Measurements from ENCODE around the gene LCNL1. TPM values are rescaled to one million over a fixed set of nuclear protein-coding genes. Genes with fewer than 3 reads are reported as not detected.

LCNL1 gene
- total and polyA plus RNA-seq, 9 donors: 0.12 to 1.3 (median 0.42) TPM

- peak overlapping the region; percentile 62 for H3K27ac ChIP-seq (ENCODE audit: low read length)
- peak overlapping the region; percentile 78 for H3K4me3 ChIP-seq (ENCODE audit: low read length)
- no peak for DNase-seq
- peaks cover 11% of the 10 kb centered on the region for H3K36me3 ChIP-seq (ENCODE audit: control insufficient read depth, insufficient read depth, low read length)
- peaks cover 55% of the 10 kb centered on the region for H3K27me3 ChIP-seq (ENCODE audit: control insufficient read depth, insufficient read depth, low read length)
- no peaks in the 10 kb centered on the region for H3K9me3 ChIP-seq (replicated peaks; ENCODE audit: control insufficient read depth, low read depth, low read length)
- H3K4me1 ChIP-seq (ENCODE audit: control insufficient read depth, insufficient read depth, low read length): peaks cover 34% of the 10 kb centered on the region
- WGBS (ENCODE audit: insufficient coverage): 40% methylated on average over 11 of the region's 18 CpGs
These were observed 10.1 kb downstream of the LCNL1 start for GRCh38 chr9:136992819-136993369.

GRCh38 chr9:136994180-136994887 lies 11.5 kb downstream of the LCNL1 start:
- Histone ChIP-seq H3K4me3 (ENCODE audit: low read length) (no peak overlapping the region), H3K27ac (ENCODE audit: low read length) (no peak overlapping the region), H3K4me1 (ENCODE audit: control insufficient read depth, insufficient read depth, low read length) (peaks cover 34% of the 10 kb centered on the region), H3K36me3 (ENCODE audit: control insufficient read depth, insufficient read depth, low read length) (peaks cover 11% of the 10 kb centered on the region), H3K27me3 (ENCODE audit: control insufficient read depth, insufficient read depth, low read length) (peaks cover 53% of the 10 kb centered on the region), H3K9me3 (replicated peaks; ENCODE audit: control insufficient read depth, low read depth, low read length) (no peaks in the 10 kb centered on the region)
- 48% methylated on average over 53 of the region's 54 CpGs for WGBS (ENCODE audit: insufficient coverage)
- DNase-seq: no peak

GRCh38 chr9:136994888-136995230 lies 12.1 kb downstream of the LCNL1 start:
- WGBS (ENCODE audit: insufficient coverage): 9% methylated on average over 34 of the region's 40 CpGs
- Histone ChIP-seq H3K36me3 (ENCODE audit: control insufficient read depth, insufficient read depth, low read length) (peaks cover 11% of the 10 kb centered on the region), H3K27me3 (ENCODE audit: control insufficient read depth, insufficient read depth, low read length) (peaks cover 53% of the 10 kb centered on the region), H3K27ac (ENCODE audit: low read length) (no peak overlapping the region), H3K4me3 (ENCODE audit: low read length) (no peak overlapping the region), H3K9me3 (replicated peaks; ENCODE audit: control insufficient read depth, low read depth, low read length) (no peaks in the 10 kb centered on the region), H3K4me1 (ENCODE audit: control insufficient read depth, insufficient read depth, low read length) (peaks cover 34% of the 10 kb centered on the region)
- no peak for DNase-seq

- Histone ChIP-seq H3K9me3 (replicated peaks; ENCODE audit: control insufficient read depth, low read depth, low read length) (no peaks in the 10 kb centered on the region), H3K27me3 (ENCODE audit: control insufficient read depth, insufficient read depth, low read length) (peaks cover 52% of the 10 kb centered on the region), H3K4me3 (ENCODE audit: low read length) (no peak overlapping the region), H3K27ac (ENCODE audit: low read length) (no peak overlapping the region), H3K36me3 (ENCODE audit: control insufficient read depth, insufficient read depth, low read length) (peaks cover 11% of the 10 kb centered on the region), H3K4me1 (ENCODE audit: control insufficient read depth, insufficient read depth, low read length) (peaks cover 34% of the 10 kb centered on the region)
- no peak for DNase-seq
- 17% methylated on average over 21 of the region's 30 CpGs for WGBS (ENCODE audit: insufficient coverage)
These were observed 12.6 kb downstream of the LCNL1 start for GRCh38 chr9:136995362-136995761.

GRCh38 chr9:136995772-136996311 lies 13.0 kb downstream of the LCNL1 start:
- Histone ChIP-seq H3K27ac (ENCODE audit: low read length) (no peak overlapping the region), H3K4me3 (ENCODE audit: low read length) (no peak overlapping the region), H3K9me3 (replicated peaks; ENCODE audit: control insufficient read depth, low read depth, low read length) (no peaks in the 10 kb centered on the region), H3K4me1 (ENCODE audit: control insufficient read depth, insufficient read depth, low read length) (peaks cover 34% of the 10 kb centered on the region), H3K36me3 (ENCODE audit: control insufficient read depth, insufficient read depth, low read length) (peaks cover 11% of the 10 kb centered on the region), H3K27me3 (ENCODE audit: control insufficient read depth, insufficient read depth, low read length) (peaks cover 49% of the 10 kb centered on the region)
- peak; percentile 45 for DNase-seq
- 31% methylated on average over 10 of the region's 12 CpGs for WGBS (ENCODE audit: insufficient coverage)

- 10% methylated on average over 27 of the region's 35 CpGs for WGBS (ENCODE audit: insufficient coverage)
- Histone ChIP-seq H3K27me3 (ENCODE audit: control insufficient read depth, insufficient read depth, low read length) (peaks cover 47% of the 10 kb centered on the region), H3K4me1 (ENCODE audit: control insufficient read depth, insufficient read depth, low read length) (peaks cover 34% of the 10 kb centered on the region), H3K4me3 (ENCODE audit: low read length) (no peak within 1 kb of the TSS), H3K9me3 (replicated peaks; ENCODE audit: control insufficient read depth, low read depth, low read length) (no peaks in the 10 kb centered on the region), H3K36me3 (ENCODE audit: control insufficient read depth, insufficient read depth, low read length) (peaks cover 11% of the 10 kb centered on the region), H3K27ac (ENCODE audit: low read length) (no peak within 1 kb of the TSS)
- DNase-seq: no peak
These were observed 13.8 kb downstream of the LCNL1 start, which contains the start of gene CLIC3 for GRCh38 chr9:136996361-136997292. Gene CLIC3 (minus strand): TSS chr9:136996568. CDS start chr9:136996543, 25 bp downstream.

- no peaks in the 10 kb centered on the region for H3K9me3 ChIP-seq (replicated peaks; ENCODE audit: control insufficient read depth, low read depth, low read length)
- 70% methylated on average over 10 of the region's 10 CpGs for WGBS (ENCODE audit: insufficient coverage)
- H3K27ac ChIP-seq (ENCODE audit: low read length): no peak overlapping the region
- peaks cover 47% of the 10 kb centered on the region for H3K27me3 ChIP-seq (ENCODE audit: control insufficient read depth, insufficient read depth, low read length)
- no peak overlapping the region for H3K4me3 ChIP-seq (ENCODE audit: low read length)
- H3K36me3 ChIP-seq (ENCODE audit: control insufficient read depth, insufficient read depth, low read length): peaks cover 11% of the 10 kb centered on the region
- peaks cover 34% of the 10 kb centered on the region for H3K4me1 ChIP-seq (ENCODE audit: control insufficient read depth, insufficient read depth, low read length)
- no peak for DNase-seq
These were observed 14.6 kb downstream of the LCNL1 start for GRCh38 chr9:136997371-136997770.

- H3K27ac ChIP-seq (ENCODE audit: low read length): no peak overlapping the region
- WGBS (ENCODE audit: insufficient coverage): 55% methylated on average over 15 of the region's 18 CpGs
- DNase-seq: no peak
- H3K4me1 ChIP-seq (ENCODE audit: control insufficient read depth, insufficient read depth, low read length): peaks cover 30% of the 10 kb centered on the region
- H3K27me3 ChIP-seq (ENCODE audit: control insufficient read depth, insufficient read depth, low read length): peaks cover 47% of the 10 kb centered on the region
- no peak overlapping the region for H3K4me3 ChIP-seq (ENCODE audit: low read length)
- peaks cover 11% of the 10 kb centered on the region for H3K36me3 ChIP-seq (ENCODE audit: control insufficient read depth, insufficient read depth, low read length)
- H3K9me3 ChIP-seq (replicated peaks; ENCODE audit: control insufficient read depth, low read depth, low read length): no peaks in the 10 kb centered on the region
These were observed 15.0 kb downstream of the LCNL1 start for GRCh38 chr9:136997830-136998234.

- Histone ChIP-seq H3K9me3 (replicated peaks; ENCODE audit: control insufficient read depth, low read depth, low read length) (no peaks in the 10 kb centered on the region), H3K27ac (ENCODE audit: low read length) (peak overlapping the region; percentile 13), H3K36me3 (ENCODE audit: control insufficient read depth, insufficient read depth, low read length) (no peaks in the 10 kb centered on the region), H3K4me1 (ENCODE audit: control insufficient read depth, insufficient read depth, low read length) (peaks cover 16% of the 10 kb centered on the region), H3K27me3 (ENCODE audit: control insufficient read depth, insufficient read depth, low read length) (peaks cover 25% of the 10 kb centered on the region), H3K4me3 (ENCODE audit: low read length) (no peak overlapping the region)
- no peak for DNase-seq
- 67% methylated on average over 7 of the region's 10 CpGs for WGBS (ENCODE audit: insufficient coverage)
These were observed 17.6 kb downstream of the LCNL1 start for GRCh38 chr9:137000177-137000930.

Data from muscle of leg (tissue), 11 donors.